HL-60 (cell line): ENCODE data around the gene AGAP1.

ENCODE experiments used
- DNase-seq, 2 experiments: peaks; one replicate each; pipeline ENCODE4 v3.0.0-alpha.2; 2010 to 2020; ENCODE audit warnings: low read depth in 1 of 2, low spot score in 1 of 2
- H3K27ac ChIP-seq: fragments of 250-450 bp; sonication (Bioruptor Pico); replicated peaks from 2 replicates; pipeline ENCODE4 v1.5.1; 2020; ENCODE audit warnings: mild to moderate bottlenecking, moderate library complexity
- H3K27me3 ChIP-seq: fragments of 250-450 bp; sonication (Bioruptor Pico); 2 replicates; pipeline ENCODE4 v1.5.1; 2021; ENCODE audit warnings: mild to moderate bottlenecking, moderate library complexity; ENCODE audit not compliant: insufficient read depth, poor library complexity, severe bottlenecking
- H3K4me3 ChIP-seq: replicated peaks from 2 replicates; pipeline ENCODE4 v1.5.1; 2011; ENCODE audit warnings: mild to moderate bottlenecking, control low read depth, low read length; ENCODE audit not compliant: insufficient read depth
- GABPA ChIP-seq: IDR thresholded peaks from 2 replicates; pipeline ENCODE4 v1.6.1; 2012; ENCODE audit warnings: low read depth
- POLR2AphosphoS5 ChIP-seq: IDR thresholded peaks from 2 replicates; pipeline ENCODE4 v1.6.1; 2012; ENCODE audit warnings: low read depth
- REST ChIP-seq: IDR thresholded peaks from 2 replicates; pipeline ENCODE4 v1.6.1; 2012; ENCODE audit warnings: low read depth; ENCODE audit not compliant: insufficient replicate concordance
- SPI1 ChIP-seq: IDR thresholded peaks from 2 replicates; pipeline ENCODE4 v1.6.1; 2012; ENCODE audit warnings: low read depth, mild to moderate bottlenecking, borderline replicate concordance
- TF ChIP-seq, protein P1 (sequence below): IDR thresholded peaks from one replicate; pipeline ENCODE4 v1.5.1; 2011; ENCODE audit warnings: low read length, control low read depth, inconsistent platforms; ENCODE audit not compliant: insufficient read depth

Gene AGAP1

DNA sequence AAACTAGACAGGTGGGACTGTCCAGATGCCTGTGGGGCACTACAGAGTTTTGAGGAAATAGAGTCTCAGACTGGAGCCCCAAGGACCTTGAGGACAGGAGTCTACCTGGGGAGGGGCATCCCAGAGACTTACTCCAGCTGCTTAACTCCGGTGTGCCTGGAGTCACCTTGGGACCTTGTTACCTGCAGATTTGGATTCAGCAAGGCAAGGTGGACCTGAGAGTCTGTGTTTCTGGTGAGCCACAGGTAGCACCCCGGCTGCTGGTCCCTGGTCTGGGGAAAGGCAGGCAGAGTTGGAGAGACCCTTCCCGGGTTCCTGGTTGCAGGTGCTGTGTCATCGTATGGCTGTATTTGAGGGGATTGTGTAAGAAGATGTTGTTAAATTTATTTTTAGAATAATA lies 102.4 kb downstream of the AGAP1 start:
- no peak for TF ChIP-seq POLR2AphosphoS5
- no peak for TF ChIP-seq GABPA
- no peak for TF ChIP-seq REST
- TF ChIP-seq SPI1, result no peak
- TF ChIP-seq, protein P1, sequence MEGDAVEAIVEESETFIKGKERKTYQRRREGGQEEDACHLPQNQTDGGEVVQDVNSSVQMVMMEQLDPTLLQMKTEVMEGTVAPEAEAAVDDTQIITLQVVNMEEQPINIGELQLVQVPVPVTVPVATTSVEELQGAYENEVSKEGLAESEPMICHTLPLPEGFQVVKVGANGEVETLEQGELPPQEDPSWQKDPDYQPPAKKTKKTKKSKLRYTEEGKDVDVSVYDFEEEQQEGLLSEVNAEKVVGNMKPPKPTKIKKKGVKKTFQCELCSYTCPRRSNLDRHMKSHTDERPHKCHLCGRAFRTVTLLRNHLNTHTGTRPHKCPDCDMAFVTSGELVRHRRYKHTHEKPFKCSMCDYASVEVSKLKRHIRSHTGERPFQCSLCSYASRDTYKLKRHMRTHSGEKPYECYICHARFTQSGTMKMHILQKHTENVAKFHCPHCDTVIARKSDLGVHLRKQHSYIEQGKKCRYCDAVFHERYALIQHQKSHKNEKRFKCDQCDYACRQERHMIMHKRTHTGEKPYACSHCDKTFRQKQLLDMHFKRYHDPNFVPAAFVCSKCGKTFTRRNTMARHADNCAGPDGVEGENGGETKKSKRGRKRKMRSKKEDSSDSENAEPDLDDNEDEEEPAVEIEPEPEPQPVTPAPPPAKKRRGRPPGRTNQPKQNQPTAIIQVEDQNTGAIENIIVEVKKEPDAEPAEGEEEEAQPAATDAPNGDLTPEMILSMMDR, result no peak
- H3K27me3 ChIP-seq, result no peaks in the 10 kb centered on the region
- H3K27ac ChIP-seq, result no peak overlapping the region
- DNase-seq, result no peak
- H3K4me3 ChIP-seq, result no peak overlapping the region

- Histone ChIP-seq H3K4me3 (no peak overlapping the region), H3K27ac (no peak overlapping the region), H3K27me3 (no peaks in the 10 kb centered on the region)
- TF ChIP-seq REST, result no peak
- DNase-seq, result no peak
These were observed 103.3 kb downstream of the AGAP1 start for GRCh38 chr2:235597081-235597615.

DNA sequence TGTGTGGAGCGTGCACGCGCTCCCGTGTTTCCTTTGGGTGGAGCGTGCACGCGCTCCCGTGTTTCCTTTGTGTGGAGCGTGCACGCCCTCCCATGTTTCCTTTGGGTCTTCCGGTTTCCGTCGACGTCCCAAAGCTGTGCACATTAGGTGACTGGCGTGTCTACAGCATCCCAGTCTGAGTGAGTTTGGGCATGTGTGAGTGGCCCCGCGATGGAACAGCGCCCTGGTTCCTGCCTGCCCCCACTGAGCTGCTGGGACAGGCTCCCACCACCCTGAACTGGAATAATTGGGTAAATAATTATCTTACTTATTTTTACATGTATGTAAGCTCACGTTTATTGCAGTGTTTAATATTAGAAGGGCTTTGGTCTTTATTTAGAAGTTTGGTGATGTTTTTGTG lies 104.2 kb downstream of the AGAP1 start:
- H3K27me3 ChIP-seq, result no peaks in the 10 kb centered on the region
- no peak for DNase-seq
- TF ChIP-seq GABPA (no peak), REST (no peak), POLR2AphosphoS5 (no peak), SPI1 (no peak)
- TF ChIP-seq, protein P1, result no peak
- no peak overlapping the region for H3K4me3 ChIP-seq
- H3K27ac ChIP-seq, result no peak overlapping the region
